HAP-1 (cell line): ENCODE measurements around the gene GRHPR.
"Not testable (repeated sequence)": the region's sequence is repeated elsewhere in the genome, so short reads cannot be mapped to it uniquely, and the experiment has no call there.

ENCODE experiments used
- DNase-seq, 2 experiments: peaks; one replicate each; pipeline ENCODE4 v3.0.0-alpha.2; 2016 to 2020; ENCODE audit warnings: low spot score in 2 of 2
- H3K27me3 ChIP-seq: fragments of 250-450 bp; sonication (Bioruptor Pico); 2 replicates; pipeline ENCODE4 v1.5.1; 2020; ENCODE audit warnings: low read depth, mild to moderate bottlenecking, moderate library complexity
- H3K36me3 ChIP-seq: fragments of 250-450 bp; sonication (Bioruptor Pico); replicated peaks from 2 replicates; pipeline ENCODE4 v1.5.1; 2020; ENCODE audit warnings: mild to moderate bottlenecking
- H3K4me1 ChIP-seq: fragments of 250-450 bp; sonication (Bioruptor Pico); 2 replicates; pipeline ENCODE4 v1.5.1; 2020; ENCODE audit warnings: mild to moderate bottlenecking
- H3K4me3 ChIP-seq: fragments of 250-450 bp; sonication (Bioruptor Pico); 2 replicates; pipeline ENCODE4 v1.5.1; 2020; ENCODE audit warnings: mild to moderate bottlenecking, moderate library complexity
- H3K9me3 ChIP-seq: fragments of 250-450 bp; sonication (Bioruptor Pico); 2 replicates; pipeline ENCODE4 v1.5.1; 2020; ENCODE audit warnings: mild to moderate bottlenecking, moderate library complexity
- in situ Hi-C: fragments of 300-500 bp; cut with MboI; formaldehyde crosslinking; loops from 3 replicates; pipeline ENCODE4 v1.14.3; 2020; ENCODE audit warnings: low sequenced_read_pairs, inconsistent platforms, mixed read lengths

The GRHPR gene

DNA sequence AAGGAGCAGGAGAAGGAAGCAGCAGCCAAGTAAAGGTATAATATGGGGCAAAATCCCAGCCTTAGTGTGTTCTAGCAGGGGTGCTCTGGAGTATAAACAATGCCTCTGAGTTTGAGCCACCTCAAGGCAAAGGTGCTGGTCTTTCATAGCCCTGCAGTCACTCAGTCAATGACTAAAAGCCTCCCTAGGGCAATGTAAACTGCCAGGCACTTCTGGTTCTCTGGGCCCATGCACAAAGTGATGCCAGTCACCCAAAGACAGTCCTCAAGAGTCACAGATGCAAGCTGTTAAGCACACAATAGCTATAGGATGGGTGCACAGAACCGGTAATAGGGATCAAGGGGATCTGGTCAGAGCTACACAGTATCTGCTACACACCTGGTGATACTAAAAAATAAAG, 30.1 kb downstream of the GRHPR start:
- in situ Hi-C loops: no loop called here
- no peaks in the 10 kb centered on the region for H3K9me3 ChIP-seq
- no peak for DNase-seq
- 0 out of 2 replicates have a peak, but pooled peaks cover 3% of the 10 kb centered on the region for H3K36me3 ChIP-seq
- H3K4me3 ChIP-seq: no peak overlapping the region
- peaks cover 15% of the 10 kb centered on the region for H3K4me1 ChIP-seq
- H3K27me3 ChIP-seq: no peaks in the 10 kb centered on the region

DNA sequence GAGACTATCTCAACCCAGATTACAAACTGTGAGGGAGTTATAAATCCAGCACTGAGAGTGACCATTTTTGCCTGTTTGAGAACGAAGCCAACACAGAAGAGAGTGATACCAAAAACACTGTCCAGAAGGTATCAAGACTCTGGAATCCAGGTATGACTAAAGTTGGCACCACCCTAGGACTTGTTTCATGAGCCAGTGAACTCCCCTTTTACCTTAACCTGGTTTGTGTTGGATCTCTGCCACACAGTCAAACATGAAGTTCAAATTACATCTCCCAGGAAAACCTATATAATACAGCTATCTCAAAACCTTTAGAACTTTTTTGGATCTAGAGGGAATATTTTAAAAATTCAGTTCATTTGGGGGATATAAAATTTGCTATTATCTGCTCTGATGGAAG, 31.3 kb downstream of the GRHPR start:
- no peak for DNase-seq
- H3K36me3 ChIP-seq: 0 out of 2 replicates have a peak, but pooled peaks cover 3% of the 10 kb centered on the region

DNA sequence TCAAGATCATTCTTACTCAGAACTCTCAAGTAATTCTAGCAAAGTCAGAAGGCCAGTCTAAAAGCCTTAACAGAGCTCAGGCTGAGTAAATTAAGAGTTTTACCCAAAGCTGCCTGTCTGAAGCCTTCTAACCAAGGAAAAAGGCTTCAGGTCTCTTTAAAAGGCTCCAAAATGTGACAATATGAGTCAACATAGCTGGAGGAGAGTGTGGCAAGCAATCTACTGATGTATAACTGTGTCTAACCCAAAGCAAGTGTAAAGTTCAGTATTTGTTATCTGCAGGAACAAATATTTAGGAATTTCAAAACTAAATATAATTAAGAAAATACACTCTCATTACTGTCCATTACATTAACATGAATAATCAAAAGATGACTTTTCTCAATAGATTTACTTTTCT, 31.7 kb downstream of the GRHPR start:
- H3K4me1 ChIP-seq: peaks cover 15% of the 10 kb centered on the region
- no peaks in the 10 kb centered on the region for H3K9me3 ChIP-seq
- no peaks in the 10 kb centered on the region for H3K27me3 ChIP-seq
- H3K4me3 ChIP-seq: no peak overlapping the region
- in situ Hi-C loops: no loop called here
- H3K36me3 ChIP-seq: 0 out of 2 replicates have a peak, but pooled peaks cover 1% of the 10 kb centered on the region
- no peak for DNase-seq

More for the DNA sequence above, 31.3 kb downstream of the GRHPR start:
- no peaks in the 10 kb centered on the region for H3K9me3 ChIP-seq
- H3K27me3 ChIP-seq: no peaks in the 10 kb centered on the region
- H3K4me1 ChIP-seq: peaks cover 15% of the 10 kb centered on the region
- in situ Hi-C loops: no loop called here
- no peak overlapping the region for H3K4me3 ChIP-seq

DNA sequence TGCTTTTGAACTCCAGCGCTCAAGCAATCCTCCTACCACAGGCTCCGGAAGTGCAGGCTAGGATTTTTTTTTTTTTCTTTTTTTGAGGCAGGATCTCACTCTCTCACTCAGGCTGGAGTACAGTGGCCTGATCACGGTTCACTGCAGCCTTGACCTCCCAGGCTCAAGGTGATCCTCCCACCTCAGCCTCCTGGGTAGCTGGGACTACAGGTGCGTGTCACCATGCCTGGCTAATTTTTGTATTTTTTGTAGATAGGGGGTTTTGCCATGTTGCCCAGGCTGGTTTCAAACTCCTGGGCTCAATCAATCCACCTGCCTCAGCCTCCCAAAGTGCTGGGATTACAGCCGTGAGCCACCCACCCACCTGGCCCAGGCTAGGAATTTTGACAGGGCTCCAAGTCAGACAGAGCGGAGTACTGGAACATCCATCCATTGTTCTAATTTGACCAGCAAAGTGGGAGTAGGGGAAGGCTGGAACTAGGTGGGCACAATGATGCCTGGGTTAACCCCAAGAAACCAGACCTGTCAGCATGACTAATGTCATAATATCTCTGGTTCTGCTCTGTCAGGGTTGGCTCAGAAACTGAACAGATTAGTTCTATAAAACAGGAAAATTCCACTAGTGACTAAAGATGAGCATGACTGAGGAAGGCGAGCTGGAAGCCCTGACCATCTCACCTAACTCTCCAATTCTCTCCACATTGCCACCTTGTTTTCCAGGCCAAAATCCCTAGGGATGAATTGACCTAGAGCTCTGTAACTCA, 33.6 kb downstream of the GRHPR start:
- DNase-seq: peak in 1 of 2 experiments; percentile 55
- Histone ChIP-seq H3K36me3 (no peaks in the 10 kb centered on the region), H3K27me3 (no peaks in the 10 kb centered on the region), H3K9me3 (no peaks in the 10 kb centered on the region), H3K4me3 (no peak overlapping the region), H3K4me1 (peaks cover 10% of the 10 kb centered on the region)
- in situ Hi-C loops: no loop called here

DNA sequence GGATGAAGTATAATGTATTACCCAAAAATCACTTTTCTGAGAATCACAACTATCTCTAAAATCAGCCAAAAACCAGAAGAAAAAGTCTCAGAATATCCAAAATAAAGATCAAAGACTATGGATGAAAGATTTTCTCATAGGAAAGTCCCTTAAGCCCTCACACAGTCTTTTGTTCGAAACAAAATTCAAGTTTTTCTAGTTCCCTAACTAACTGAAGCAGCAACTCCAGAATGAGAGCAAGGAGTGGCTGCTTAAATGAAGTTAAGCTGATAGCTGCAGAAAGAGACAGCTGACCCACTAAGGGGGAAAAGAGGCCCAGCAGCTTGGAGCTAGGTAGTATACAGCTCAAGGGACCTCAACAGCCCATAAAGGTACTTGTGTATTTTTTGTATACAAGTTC, 34.3 kb downstream of the GRHPR start:
- Histone ChIP-seq H3K4me3 (no peak overlapping the region), H3K27me3 (no peaks in the 10 kb centered on the region), H3K36me3 (no peaks in the 10 kb centered on the region), H3K4me1 (peaks cover 10% of the 10 kb centered on the region), H3K9me3 (no peaks in the 10 kb centered on the region)
- DNase-seq: no peak
- in situ Hi-C loops: no loop called here

DNA sequence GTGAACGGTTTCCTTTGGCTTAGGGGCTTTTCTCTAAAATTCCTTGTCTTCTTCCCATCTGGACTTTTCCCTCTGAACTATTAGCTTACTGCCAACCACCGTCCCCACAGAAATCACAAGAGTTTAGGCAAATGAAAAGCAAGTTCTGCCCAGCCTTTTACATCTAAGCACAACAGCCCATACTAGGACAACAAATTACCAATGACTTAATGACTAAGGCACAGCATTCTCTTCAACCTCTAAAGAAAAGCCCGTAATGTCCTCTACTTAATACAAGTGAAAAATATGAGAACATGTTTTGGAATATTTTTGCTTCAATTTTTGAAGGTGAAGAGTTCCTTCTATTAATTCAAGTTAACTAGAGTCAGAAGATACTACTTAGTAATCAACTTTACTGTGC, 41.5 kb downstream of the GRHPR start:
- H3K4me1 ChIP-seq: peaks cover 22% of the 10 kb centered on the region
- no peaks in the 10 kb centered on the region for H3K27me3 ChIP-seq
- H3K4me3 ChIP-seq: peak overlapping the region; percentile 87
- H3K9me3 ChIP-seq: no peaks in the 10 kb centered on the region; the same call in 1 of the 2 replicates
- in situ Hi-C loops: no loop called here
- no peaks in the 10 kb centered on the region for H3K36me3 ChIP-seq
- DNase-seq: no peak

DNA sequence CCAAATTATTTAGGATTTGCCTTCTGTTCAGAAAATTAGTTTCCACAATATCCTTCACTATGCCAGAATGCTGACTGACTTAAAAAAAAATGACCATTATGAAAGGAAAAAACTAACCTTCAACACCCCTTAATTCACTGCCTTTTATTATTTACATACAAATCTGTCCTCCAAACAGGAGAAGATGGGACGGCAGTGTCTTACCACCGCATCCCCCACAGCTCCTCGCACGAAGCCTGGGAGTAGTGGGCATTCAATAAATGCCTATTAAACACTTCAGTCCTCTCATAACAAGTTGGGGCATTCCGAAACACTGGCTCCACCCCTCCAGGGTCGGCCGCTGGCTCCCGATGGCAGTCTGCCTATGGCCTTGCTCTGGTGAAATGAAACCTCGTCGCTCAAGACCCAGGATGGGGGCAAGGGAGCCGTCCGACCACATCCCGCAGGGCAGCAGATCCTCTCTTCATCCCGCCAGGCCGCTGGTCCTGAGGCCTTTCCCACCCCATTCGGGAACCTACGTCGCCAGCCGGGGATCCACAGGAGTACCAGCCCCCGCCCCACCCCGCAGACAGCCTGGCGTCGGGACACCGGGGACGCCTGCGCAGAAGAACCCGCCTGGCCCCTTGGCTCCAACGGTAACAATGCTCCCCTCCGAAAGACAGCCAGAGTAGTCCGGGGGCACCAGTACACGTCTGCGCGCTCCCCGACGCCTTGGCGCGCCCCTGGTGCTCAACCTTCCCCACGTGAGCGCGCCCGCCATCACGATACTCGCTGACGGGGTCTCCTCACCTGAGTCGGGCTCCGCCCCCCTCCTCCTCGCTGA, 42.1 kb downstream of the GRHPR start:
- in situ Hi-C loops: no loop called here

DNA sequence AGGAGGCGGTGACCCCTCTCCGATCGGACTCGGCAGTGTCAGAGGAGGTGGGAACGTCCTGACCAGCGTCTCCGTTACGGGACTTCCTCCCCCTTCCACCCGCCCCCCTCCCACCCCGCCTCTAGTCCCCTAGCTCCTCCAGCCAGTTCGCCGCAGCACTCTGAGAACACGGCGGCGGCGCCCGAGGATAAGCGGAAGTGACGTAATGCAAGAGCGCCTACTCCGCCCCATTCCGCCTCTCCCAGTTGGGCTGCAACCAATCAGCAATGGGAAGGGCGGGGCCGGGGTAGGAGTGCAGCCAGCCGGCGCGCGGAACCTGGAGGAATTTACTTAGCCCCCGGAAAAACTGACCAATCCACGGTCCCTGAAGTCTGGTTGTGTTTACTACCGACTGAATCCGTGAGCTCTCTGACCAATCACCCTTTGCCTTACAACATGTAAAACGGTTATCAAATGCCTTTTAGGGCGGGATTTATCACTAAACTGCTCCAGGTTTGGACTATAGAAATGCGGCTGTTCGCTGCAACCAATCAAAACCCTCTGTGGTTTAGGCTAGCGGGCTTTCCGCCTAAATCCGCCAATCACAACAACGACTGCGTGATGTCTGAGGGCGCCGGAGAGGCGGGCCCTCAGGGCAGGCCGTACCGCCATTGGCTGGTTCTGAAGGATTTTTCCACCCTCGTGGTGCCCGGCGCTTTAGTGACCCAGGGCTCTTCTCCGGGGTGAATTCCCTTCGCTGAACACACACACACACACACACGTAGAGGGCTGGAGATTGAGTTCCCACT, 42.9 kb downstream of the GRHPR start, which contains the start of gene ZBTB5:
Gene ZBTB5 (minus strand): TSS at position 202 of the 788 bp plus-strand sequence. CDS start 22,899 bp downstream, outside the sequence.
- DNase-seq: peak; percentile 99
- in situ Hi-C loops: no loop called here
- Histone ChIP-seq H3K27me3 (no peaks in the 10 kb centered on the region), H3K9me3 (no peaks in the 10 kb centered on the region; the same call in 1 of the 2 replicates), H3K4me1 (peaks cover 22% of the 10 kb centered on the region), H3K4me3 (peak within 1 kb of the TSS; percentile 87), H3K36me3 (no peaks in the 10 kb centered on the region)

More for the DNA sequence above, 42.1 kb downstream of the GRHPR start:
- Histone ChIP-seq H3K4me3 (peak overlapping the region; percentile 87), H3K4me1 (peaks cover 22% of the 10 kb centered on the region), H3K27me3 (no peaks in the 10 kb centered on the region), H3K9me3 (no peaks in the 10 kb centered on the region; the same call in 1 of the 2 replicates), H3K36me3 (no peaks in the 10 kb centered on the region)
- peak; percentile 69 to 86 for DNase-seq

DNA sequence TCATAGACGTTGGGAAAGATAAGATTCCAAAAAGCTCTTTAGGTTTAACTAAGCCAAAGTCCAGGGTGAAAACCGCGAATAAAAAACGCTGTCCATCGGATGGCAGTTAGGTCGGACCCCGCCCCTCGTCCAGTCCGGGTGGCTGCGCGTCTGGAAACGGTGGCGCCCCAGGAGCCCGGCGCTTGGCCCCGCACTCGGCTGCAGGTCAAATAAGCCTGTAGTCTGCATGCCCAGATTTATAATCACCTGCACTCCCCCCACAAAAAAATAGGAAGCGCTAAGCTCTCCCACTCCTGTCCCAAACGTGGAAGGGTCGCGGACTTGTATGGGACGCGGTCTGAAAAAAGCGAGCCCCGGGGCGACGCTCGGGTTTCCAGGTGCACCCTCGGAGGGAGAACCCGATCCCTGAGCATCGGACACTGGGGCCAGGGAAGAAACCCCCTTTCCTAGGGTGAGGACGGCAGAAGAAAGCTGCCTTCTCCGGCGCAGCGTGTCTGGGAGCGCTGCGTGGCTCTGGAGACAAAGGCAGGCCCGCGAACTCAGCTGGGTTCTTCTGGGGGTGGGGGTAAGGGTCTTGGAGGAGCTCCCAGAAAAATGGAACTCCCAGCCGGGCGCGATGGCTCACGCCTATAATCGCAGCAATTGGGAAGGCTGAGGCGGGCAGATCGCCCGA, 43.7 kb downstream of the GRHPR start:
- H3K4me1 ChIP-seq: peaks cover 23% of the 10 kb centered on the region
- no peaks in the 10 kb centered on the region for H3K36me3 ChIP-seq
- H3K4me3 ChIP-seq: peak overlapping the region; percentile 87
- peak in 1 of 2 experiments; percentile 26 for DNase-seq
- in situ Hi-C loops: no loop called here
- H3K9me3 ChIP-seq: no peaks in the 10 kb centered on the region; the same call in 1 of the 2 replicates
- H3K27me3 ChIP-seq: no peaks in the 10 kb centered on the region

DNA sequence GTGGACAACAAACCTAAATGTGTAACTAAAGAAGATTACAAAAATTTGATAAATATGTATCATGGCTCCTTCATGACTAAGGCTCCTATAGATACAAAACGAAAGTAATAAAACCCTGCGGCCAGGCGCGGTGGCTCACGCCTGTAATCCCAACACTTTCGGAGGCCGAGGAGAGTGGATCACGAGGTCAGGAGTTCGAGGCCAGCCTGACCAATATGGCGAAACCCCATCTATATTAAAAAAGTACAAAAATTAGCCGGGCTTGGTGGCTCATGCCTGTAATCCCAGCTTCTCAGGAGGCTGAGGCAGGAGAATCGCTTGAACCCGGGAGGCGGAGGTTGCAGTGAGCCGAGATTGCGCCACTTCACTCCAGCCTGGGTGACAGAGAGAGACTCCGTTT, 45.0 kb downstream of the GRHPR start:
- in situ Hi-C loops, H3K9me3 ChIP-seq, DNase-seq, H3K36me3 ChIP-seq, H3K27me3 ChIP-seq, H3K4me3 ChIP-seq: not testable (repeated sequence)
- H3K4me1 ChIP-seq: peaks cover 29% of the 10 kb centered on the region

DNA sequence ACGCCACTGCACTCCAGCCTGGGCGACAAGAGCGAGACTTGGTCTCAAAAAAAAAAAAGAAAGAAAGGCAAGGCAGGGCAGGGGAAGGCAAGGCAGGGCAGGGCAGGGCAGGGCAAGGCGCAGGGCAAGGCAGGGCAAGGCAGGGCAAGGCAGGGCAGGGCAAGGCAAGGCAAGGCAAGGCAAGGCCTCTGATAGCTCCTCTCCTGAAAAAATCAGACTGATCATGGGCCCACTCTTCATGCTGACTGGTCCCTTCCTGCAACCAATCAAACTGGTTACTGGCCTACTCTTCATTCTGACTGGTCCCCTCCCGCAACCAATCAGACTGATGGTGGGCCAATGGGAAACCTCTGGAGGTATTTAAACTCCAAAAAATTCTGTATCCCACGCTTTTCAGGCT, 46.1 kb downstream of the GRHPR start:
- in situ Hi-C loops: no loop called here
- H3K27me3 ChIP-seq: no peaks in the 10 kb centered on the region
- no peaks in the 10 kb centered on the region for H3K36me3 ChIP-seq
- DNase-seq: no peak
- peaks cover 1% of the 10 kb centered on the region for H3K9me3 ChIP-seq
- H3K4me1 ChIP-seq: peaks cover 25% of the 10 kb centered on the region
- no peak overlapping the region for H3K4me3 ChIP-seq

DNA sequence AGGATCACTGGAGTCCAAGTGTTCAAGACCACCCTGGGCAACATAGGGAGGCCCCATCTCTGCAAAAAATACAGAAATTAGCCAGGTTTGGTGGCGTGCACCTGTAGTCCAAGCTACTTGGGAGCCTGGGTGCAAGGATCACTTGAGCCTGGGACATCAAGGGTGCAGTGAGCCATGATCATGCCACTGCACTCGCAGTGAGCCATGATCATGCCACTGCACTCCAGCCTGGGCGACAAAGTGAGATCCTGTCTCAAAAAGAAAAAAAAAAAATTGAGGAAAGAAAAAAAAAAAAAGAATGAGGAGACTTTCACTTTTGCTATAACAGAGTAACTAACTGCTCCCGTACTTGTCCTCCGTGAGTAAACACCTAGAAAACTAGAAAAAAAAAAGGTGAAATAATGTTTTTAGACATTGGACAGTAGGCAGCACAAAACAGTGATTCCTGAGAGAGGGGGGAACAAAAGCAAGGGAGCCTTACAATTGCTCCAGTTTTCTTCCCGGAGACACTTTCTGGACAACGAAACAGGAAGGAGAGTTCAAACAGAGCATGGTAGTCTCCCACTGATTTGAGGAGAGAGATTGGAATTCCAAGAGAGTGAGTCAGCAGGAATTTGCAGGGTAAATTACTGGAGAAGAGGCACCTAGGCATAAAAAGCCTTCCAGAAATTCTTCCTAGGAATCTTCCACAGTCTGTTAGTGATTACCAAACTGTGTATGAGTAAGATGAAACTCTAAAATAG, 49.6 kb downstream of the GRHPR start:
- Histone ChIP-seq H3K9me3 (peaks cover 9% of the 10 kb centered on the region), H3K27me3 (no peaks in the 10 kb centered on the region), H3K4me3 (no peak overlapping the region), H3K4me1 (peaks cover 12% of the 10 kb centered on the region; the same call in 1 of the 2 replicates), H3K36me3 (no peaks in the 10 kb centered on the region)
- DNase-seq: peak; percentile 62 to 95
- in situ Hi-C loops: no loop called here
